Islet of Langerhans (tissue), 1 donor: ENCODE data around the gene SFTPA1.
A peak's percentile ranks its signal among the peaks of the same experiment; 100 is the strongest.
"Not testable (repeated sequence)": the region's sequence is repeated elsewhere in the genome, so short reads cannot be mapped to it uniquely, and the experiment has no call there.

ENCODE experiments used
- FAIRE-seq: peaks from one replicate; lab custom pipeline; 2011; peaks lifted over from hg19 to GRCh38; lab: Jason Lieb, UNC

SFTPA1 gene

DNA sequence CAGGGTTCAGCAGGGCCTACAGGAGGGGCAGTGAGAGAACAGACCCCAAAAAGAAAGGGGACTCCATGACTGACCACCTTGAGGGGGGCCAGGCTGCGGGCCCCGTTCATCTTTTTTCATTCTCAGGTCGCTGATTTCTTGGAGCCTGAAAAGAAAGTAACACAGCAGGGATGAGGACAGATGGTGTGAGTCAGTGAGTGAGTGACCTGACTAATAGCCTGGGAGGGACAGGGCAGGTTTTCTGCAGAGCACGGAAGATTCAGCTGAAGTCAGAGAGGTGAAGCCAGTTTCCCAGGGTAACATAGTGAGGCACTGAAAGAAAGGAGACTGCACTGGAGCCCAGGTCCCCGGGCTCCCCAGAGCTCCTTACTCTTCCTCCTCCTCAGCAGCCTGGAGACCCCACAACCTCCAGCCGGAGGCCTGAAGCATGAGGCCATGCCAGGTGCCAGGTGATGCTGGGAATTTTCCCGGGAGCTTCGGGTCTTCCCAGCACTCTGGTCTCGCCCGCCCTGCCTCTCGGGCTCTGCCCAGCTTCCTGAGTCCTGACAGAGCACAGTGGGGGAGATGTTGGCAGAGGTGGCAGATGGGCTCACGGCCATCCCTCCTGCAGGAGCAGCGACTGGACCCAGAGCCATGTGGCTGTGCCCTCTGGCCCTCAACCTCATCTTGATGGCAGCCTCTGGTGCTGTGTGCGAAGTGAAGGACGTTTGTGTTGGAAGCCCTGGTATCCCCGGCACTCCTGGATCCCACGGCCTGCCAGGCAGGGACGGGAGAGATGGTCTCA lies 646 bp downstream of the SFTPA1 start:
- peak; percentile 88 for FAIRE-seq

DNA sequence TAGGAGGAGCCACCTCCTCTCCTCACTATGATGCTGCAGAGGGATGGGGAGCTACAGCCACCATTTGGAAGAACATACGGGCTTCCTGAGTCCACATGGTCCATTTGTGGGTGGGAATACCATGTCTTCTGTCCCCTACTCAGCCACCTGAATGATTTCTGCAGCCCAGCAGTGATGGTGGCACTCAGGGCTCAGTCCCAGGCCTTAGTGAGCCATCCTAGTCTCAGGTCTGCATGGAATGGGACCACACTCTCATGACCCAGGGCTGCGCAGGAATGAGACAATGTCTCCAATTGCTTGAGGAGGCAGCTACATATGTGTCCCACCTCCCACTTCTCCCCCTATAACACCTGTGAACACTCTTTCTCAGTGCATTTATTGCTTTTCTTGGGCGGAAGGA lies 4.8 kb downstream of the SFTPA1 start:
- no peak for FAIRE-seq

DNA sequence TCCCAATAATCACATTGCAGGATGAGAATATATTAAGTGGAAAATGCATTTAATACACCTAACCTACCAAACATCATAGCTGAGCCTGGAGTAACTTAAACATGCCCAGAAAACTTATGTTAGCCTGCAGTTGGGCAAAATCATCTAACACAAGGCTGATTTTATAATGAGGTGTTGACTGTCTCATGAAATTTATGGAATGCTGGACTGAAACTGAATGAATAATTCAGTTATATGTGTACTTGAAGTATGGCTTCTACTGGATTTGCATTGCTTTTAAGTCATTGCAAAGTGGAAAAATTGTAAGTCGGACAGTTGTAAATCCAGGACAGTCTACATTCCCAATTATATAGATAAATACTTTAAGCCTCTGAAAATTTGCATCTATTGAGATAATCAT lies 5.4 kb downstream of the SFTPA1 start:
- FAIRE-seq = no peak

DNA sequence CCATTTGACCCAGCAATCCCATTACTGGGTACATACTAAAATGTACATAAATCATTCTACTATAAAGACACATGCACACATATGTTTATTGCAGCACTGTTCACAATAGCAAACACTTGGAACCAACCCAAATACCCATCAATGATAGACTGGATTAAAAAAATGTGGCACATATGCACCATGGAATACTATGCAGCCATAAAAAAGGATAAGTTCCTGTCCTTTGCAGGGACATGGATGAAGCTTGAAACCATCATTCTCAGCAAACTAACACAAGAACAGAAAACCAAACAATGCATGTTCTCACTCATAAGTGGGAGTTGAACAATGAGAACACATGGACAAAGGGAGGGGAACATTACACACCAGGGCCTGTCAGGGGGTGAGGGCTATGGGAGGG lies 12.9 kb downstream of the SFTPA1 start:
- FAIRE-seq = not testable (repeated sequence)

DNA sequence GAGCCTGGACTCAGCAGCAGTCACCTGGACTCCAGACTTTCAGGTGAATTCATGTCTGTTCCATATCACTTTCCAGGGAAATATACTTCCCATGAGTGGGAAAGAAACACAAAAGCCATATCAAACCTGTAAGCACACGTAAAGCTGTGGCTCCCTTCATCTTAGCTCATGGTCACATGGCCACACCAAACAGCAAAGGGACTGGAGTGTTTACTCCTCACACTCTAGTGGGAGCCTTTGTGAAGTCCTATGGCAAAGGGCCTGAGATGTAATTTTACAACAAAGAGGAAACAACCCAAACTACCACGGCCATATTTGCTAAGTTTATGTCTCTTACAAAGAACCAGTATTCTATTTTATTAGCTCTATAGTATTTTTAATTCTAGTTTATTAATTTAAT lies 16.3 kb downstream of the SFTPA1 start:
- no peak for FAIRE-seq

DNA sequence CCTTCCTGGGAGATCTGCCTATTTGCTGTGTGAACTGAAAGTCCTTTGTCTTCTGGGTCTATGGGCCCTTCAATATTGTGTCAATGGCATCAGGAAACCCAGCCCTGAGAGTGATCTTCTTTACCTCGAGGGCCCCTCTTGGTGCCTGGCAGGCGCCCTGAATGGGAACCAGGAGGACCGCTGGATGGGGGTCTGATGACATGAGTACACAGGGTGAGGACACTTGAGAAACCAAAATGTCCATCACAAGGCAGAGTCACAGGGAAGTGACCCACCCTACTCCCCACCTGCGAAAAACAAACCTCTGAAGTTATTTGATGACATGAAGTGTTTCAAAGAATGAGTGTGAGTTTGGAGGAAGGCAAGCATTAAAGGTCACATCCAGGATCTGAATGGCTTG lies 17.3 kb downstream of the SFTPA1 start:
- FAIRE-seq = no peak

DNA sequence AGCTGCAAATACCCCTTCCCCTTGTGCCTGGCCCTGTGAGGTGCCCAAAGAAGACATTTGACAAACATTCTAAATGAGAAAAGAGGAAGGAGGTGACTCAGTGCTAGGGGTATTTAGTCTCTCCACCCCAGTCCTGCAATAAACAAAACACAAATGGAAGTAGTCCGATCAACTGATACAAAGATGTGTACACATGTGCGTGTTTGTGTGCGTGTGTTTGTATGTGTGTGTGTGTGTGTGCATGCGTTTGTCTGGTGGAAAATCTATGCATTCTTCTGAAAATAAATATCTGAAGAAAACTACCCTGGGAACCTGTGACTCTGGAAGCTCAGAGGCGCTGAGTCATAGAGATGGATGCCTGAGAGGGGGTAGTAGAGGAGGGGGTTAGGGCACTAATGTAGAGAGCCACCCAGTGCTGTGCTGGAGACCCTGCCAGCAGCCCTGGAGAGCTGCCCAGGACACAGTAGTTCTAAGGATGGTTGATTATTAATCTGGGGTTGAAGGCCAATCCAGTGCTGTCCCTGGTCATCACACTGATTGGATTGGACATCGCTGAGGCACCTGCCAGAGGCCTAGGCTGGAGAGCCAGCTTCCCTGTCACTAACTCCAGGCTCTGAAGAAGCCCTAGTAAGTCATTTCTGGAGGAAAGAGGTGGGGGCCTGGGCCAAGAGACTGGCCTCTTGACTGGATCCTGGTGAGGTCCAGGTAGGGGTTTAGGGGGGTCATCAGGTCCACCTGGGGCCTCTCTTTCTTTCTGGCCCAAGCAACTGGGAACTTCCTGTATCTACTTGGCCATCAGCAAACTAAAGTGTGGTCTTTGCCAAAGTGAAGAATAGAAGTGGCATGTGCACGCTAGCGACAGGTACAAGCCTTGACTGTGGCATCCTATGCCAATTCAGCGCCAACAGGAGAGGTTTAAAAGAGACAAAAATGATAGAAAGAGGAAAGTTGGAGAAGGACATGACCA lies 18.5 kb downstream of the SFTPA1 start:
- FAIRE-seq = no peak

DNA sequence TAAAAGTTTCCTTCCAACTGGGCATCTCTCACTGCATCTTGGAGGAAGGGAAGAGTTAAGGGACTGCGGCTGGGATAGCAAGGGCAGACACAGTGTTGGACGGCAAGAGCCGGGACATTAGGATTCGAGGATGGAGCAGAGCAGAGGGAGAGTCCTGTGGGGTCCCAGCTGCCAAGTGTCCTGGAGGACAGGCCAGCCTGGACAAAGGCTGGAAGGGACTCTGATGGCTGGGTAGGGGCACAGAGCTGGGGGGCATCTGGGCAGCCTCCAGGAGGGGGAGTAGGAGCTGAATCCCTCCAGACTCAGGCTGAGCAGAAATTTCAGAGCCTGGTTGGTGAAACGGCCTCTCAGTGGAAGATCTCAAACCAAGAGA lies 19.2 kb downstream of the SFTPA1 start:
- no peak for FAIRE-seq

DNA sequence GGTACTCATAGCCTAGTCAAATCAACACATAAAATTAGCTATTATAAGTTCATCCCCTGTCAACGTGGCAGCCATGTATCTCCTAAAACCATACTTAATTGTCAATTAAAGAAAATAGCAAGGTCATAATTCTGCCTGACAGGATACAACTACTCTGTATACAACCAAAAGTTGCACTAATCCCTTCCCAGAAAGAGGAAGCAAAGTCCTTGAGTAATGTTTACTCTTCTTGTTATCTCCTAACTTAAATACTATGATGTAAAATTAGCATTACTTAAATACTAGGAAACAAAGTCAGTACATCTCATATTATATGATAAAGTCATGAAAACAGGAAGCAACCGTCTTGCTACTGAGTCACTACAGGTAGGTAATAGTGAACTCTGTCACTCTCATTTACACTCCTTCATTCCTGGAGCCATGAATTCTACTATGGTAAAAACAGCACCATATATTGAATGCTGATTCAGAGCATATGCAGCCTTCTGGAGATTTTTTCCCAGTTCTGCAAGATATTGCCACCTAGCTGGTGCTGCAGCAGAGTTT lies 26.0 kb downstream of the SFTPA1 start:
- not testable (repeated sequence) for FAIRE-seq

DNA sequence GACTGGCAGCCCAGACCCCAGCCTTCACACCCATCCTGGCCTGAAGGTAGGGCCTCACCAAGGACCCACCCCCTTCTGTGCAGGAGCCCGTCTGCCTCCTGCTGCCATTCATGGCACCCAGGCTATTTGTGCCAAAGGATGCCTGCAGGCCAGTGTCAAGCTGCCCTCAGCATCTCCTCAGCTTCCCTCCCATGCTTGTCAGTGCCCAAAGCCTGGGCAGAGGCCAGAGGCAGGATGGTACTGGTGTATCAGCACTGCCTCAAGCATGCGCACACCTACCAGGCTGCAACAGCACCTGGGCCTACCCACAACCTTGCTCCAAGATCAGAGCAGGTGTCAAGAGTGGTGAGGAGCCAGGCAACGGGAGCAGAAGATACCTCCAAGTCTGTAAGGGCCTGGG lies 27.6 kb downstream of the SFTPA1 start:
- FAIRE-seq = no peak

DNA sequence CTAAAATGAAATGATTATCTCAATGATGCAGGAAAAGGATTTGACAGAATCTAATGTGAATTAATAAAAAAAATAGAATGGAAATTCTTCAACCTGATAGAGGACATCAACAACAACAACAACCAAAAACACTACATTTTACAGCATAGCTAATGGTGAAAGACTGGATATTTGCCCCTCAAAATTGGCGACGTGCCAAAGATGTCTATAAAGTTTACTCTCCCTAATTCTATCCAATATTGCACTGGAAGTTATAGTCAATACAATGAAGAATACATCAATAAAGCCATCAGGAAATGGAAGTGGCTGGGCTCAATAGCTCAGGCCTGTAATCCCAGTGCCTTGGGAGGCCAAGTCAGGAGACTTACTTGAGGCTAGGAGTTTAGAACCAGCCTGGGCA lies 42.0 kb downstream of the SFTPA1 start:
- not testable (repeated sequence) for FAIRE-seq

DNA sequence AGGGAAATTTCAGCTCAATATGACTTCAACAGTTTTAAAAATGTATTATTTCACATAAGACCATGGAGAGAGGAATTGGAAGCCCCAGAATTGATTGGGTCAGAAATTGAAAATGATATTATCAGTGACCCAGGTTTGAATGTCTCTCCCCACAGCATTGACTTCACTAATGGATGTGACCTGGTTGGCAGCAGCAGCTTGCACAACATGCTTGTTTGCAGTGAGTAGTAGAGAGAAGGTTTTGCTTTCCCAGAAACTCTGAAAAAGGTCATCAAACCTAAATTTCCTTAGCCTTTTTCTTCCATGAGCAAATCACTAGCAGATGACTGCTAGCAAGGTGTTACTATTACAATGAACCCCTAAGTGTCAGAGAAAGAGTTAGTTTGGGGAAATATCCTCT lies 52.5 kb downstream of the SFTPA1 start:
- not testable (repeated sequence) for FAIRE-seq

DNA sequence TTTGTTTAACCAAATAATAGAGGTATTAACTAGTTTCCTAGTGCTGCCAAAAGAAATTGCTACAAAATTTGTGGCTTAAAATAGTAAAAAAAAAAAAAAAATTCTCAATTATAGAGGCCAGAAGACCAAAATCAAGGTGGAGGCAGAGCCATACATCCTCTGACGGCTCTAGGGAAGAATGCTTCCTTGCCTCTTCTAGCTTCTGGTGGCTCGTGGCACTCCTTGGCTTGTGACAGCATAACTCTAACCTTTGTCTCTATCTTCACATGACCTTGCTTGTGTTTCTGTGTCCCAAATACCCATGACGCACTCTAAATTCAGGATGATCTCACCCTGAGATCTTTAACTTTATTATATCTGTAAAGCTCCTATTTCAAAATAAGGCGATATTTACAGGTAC lies 53.9 kb downstream of the SFTPA1 start:
- FAIRE-seq = not testable (repeated sequence)
